HepG2 (cell line): ENCODE results near the gene ING1.

Experiments used
- ESRRA ChIP-seq: sonication (generic); formaldehyde crosslinking; IDR thresholded peaks from 2 replicates; pipeline ENCODE4 v1.5.1; 2020; ENCODE audit warnings: mild to moderate bottlenecking, low read depth, missing genetic modification reagents
- MAFF ChIP-seq: IDR thresholded peaks from 2 replicates; pipeline ENCODE4 v1.6.1; 2011; ENCODE audit warnings: low read depth, low read length, improper control_type of control experiment

DNA sequence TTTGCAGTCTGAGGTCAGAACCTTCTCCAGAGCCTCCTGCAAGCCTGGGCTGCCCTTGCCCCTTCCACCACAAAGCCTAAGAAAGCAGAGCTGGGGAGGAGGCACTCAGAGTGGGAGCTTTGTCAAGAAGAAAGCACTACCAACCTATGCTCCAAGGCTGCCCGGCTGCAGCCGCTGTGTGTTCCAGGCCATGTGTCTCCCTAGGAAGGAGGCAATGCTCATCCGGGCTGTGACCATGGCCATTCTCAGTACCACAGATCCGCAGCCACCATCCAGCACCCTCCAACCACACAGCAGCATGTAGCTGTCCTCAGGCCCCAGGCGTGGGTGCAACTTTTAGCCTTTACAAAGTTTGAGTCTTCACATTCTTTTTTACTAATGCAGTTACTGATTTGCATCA lies 29.6 kb upstream of the ING1 start:
- TF ChIP-seq ESRRA (CRISPR knock-in tag) (no peak), MAFF (no peak)
